ENCODE measurements around the gene FLOT1. TPM values are rescaled to one million over a fixed set of nuclear protein-coding genes. Genes with fewer than 3 reads are reported as not detected.

FLOT1 gene
- total and polyA plus RNA-seq, 9 of the 15 experiments (the other 6 are each of a cell fraction or from before 2014, with no cell fraction given), result 11.7 to 149 (median 118) TPM

- peak; percentile 99 for TF ChIP-seq THAP12 (CRISPR knock-in tag; IDR thresholded peaks at IDR 0.05)
- no peak for TF ChIP-seq HNRNPK (IDR thresholded peaks at IDR 0.05; ENCODE audit: low read depth, low read length, poor library complexity, severe bottlenecking)
- TF ChIP-seq TCF7L2 (IDR thresholded peaks at IDR 0.05; ENCODE audit: low read depth, low read length), result no peak
- no peak for TF ChIP-seq THAP7 (CRISPR knock-in tag; IDR thresholded peaks at IDR 0.05)
- TF ChIP-seq SMAD4 (CRISPR knock-in tag; conservative IDR thresholded peaks at IDR 0.05), result peak; percentile 99
- TF ChIP-seq CTBP1 (IDR thresholded peaks at IDR 0.05; ENCODE audit: borderline replicate concordance), result peak; percentile 91; the same call in 1 of the 2 replicates
- TF ChIP-seq PATZ1 (CRISPR knock-in tag; IDR thresholded peaks at IDR 0.05; ENCODE audit: borderline replicate concordance), result no peak
- peak; percentile 97 for TF ChIP-seq CBFB (CRISPR knock-in tag; IDR thresholded peaks at IDR 0.05)
- TF ChIP-seq ZBTB43 (CRISPR knock-in tag; IDR thresholded peaks at IDR 0.05), result no peak; the same call in 1 of the 2 replicates
- no peak for TF ChIP-seq SMARCC2 (IDR thresholded peaks at IDR 0.05; ENCODE audit: low read depth)
- no peak for TF ChIP-seq ZSCAN32 (CRISPR knock-in tag; IDR thresholded peaks at IDR 0.05)
- TF ChIP-seq RBM25 (IDR thresholded peaks at IDR 0.05; ENCODE audit: low read depth, low read length, severe bottlenecking), result peak; percentile 79
- TF ChIP-seq ZBTB49 (CRISPR knock-in tag; IDR thresholded peaks at IDR 0.05; ENCODE audit: borderline replicate concordance), result no peak
- peak; percentile 83 for TF ChIP-seq NEUROD1 (IDR thresholded peaks at IDR 0.05; ENCODE audit: borderline replicate concordance, low read depth, low read length, partially characterized antibody)
- TF ChIP-seq ZNF146 (CRISPR knock-in tag; IDR thresholded peaks at IDR 0.05; ENCODE audit: unreplicated experiment), result no peak
- peak; percentile 99 for TF ChIP-seq CREB3L1 (IDR thresholded peaks at IDR 0.05; ENCODE audit: borderline replicate concordance, low read depth)
These were observed 25.2 kb downstream of the FLOT1 start, which contains the start of gene MDC1 (continued) for GRCh38 chr6:30717129-30717844.
